Esophagus muscularis mucosa (tissue), 4 donors: ENCODE results near the gene GUCA2B. TPM values are rescaled to one million over a fixed set of nuclear protein-coding genes. Genes with fewer than 3 reads are reported as not detected.

ENCODE experiments used
- DNase-seq: peaks from one replicate; pipeline ENCODE4 v3.0.0-alpha.2; 2017; ENCODE audit errors: extremely low spot score
- H3K27ac ChIP-seq, 4 donors: fragments of 200-600 bp; sonication (generic); replicated peaks in 1 of 4; 1 replicate in 3 of 4; 2 replicates in 1 of 4; pipeline ENCODE4 v1.5.1; 2016 to 2019; ENCODE audit warnings: mild to moderate bottlenecking in 1 of 4
- H3K27me3 ChIP-seq, 4 donors: fragments of 200-600 bp; sonication (generic); one replicate each; pipeline versions ENCODE4 v1.5.1 to v1.6.0; 2016 to 2019
- H3K36me3 ChIP-seq, 4 donors: fragments of 200-600 bp; sonication (generic); one replicate each; pipeline ENCODE4 v1.5.1; 2016 to 2019
- H3K4me1 ChIP-seq, 4 donors: fragments of 200-600 bp; sonication (generic); one replicate each; pipeline ENCODE4 v1.5.1; 2016 to 2019
- H3K4me3 ChIP-seq, 4 donors: fragments of 200-600 bp; sonication (generic); 1 replicate in 2 of 4; 2 replicates in 2 of 4; pipeline ENCODE4 v1.5.1; 2016 to 2019; ENCODE audit warnings: mild to moderate bottlenecking in 4 of 4, moderate library complexity in 1 of 4
- H3K9me3 ChIP-seq, 4 donors: fragments of 200-600 bp; sonication (generic); 1 replicate in 3 of 4; 2 replicates in 1 of 4; pipeline ENCODE4 v1.5.1; 2016 to 2019
- EP300 ChIP-seq: sonication (generic); formaldehyde crosslinking; IDR thresholded peaks from one replicate; pipeline ENCODE4 v1.6.1; 2017; ENCODE audit warnings: antibody characterized with exemption
- POLR2A ChIP-seq: fragments of 450-650 bp; IDR thresholded peaks from one replicate; pipeline ENCODE4 v1.6.1; 2017; ENCODE audit warnings: antibody characterized with exemption, moderate library complexity, mild to moderate bottlenecking, low read depth
- POLR2AphosphoS5 ChIP-seq, 2 donors: sonication (generic); formaldehyde crosslinking; IDR thresholded peaks; one replicate each; pipeline ENCODE4 v1.6.1; 2017; ENCODE audit warnings: antibody characterized with exemption in 2 of 2
- WGBS: methylation state at CpG from one replicate; pipeline ENCODE4 v1.1.5; 2018; 5-methylcytosine and 5-hydroxymethylcytosine counted together
- intact Hi-C: fragments of 100-400 bp; cut with DNase I; formaldehyde crosslinking; loops from one replicate; pipeline ENCODE4 v1.15.1; 2023
- total RNA-seq, 4 donors: library from RNA; depleted of rRNA; stranded (reverse); fragments of >200 nt; gene quantifications; one replicate each; pipeline versions ENCODE4 v1.1.0 to v1.2.1, GENCODE V29; 2016
- TF ChIP-seq, protein P1 (sequence below), 3 experiments: fragments of 200-600 bp in 2 of 3; fragments of 450-650 bp in 1 of 3; sonication (generic) in 2 of 3; IDR thresholded peaks; one replicate each; pipeline ENCODE4 v1.5.1; 2017 to 2019; ENCODE audit warnings: antibody characterized with exemption in 3 of 3, mild to moderate bottlenecking in 2 of 3, moderate library complexity in 1 of 3

The GUCA2B gene
- total RNA-seq, 4 donors from 2014 or later: not detected

- intact Hi-C loops: no loop called here
- no peak overlapping the region for H3K4me3 ChIP-seq
- H3K9me3 ChIP-seq: no peaks in the 10 kb centered on the region
- TF ChIP-seq POLR2A (no peak), POLR2AphosphoS5 (IDR thresholded peaks at IDR 0.05) (no peak), EP300 (no peak)
- TF ChIP-seq, protein P1, sequence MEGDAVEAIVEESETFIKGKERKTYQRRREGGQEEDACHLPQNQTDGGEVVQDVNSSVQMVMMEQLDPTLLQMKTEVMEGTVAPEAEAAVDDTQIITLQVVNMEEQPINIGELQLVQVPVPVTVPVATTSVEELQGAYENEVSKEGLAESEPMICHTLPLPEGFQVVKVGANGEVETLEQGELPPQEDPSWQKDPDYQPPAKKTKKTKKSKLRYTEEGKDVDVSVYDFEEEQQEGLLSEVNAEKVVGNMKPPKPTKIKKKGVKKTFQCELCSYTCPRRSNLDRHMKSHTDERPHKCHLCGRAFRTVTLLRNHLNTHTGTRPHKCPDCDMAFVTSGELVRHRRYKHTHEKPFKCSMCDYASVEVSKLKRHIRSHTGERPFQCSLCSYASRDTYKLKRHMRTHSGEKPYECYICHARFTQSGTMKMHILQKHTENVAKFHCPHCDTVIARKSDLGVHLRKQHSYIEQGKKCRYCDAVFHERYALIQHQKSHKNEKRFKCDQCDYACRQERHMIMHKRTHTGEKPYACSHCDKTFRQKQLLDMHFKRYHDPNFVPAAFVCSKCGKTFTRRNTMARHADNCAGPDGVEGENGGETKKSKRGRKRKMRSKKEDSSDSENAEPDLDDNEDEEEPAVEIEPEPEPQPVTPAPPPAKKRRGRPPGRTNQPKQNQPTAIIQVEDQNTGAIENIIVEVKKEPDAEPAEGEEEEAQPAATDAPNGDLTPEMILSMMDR (IDR thresholded peaks at IDR 0.05): no peak
- 79% methylated on average over 5 of the region's 5 CpGs for WGBS
- no peak for DNase-seq
- peaks cover 0 to 5% (median 0%) of the 10 kb centered on the region in 4 donors for H3K4me1 ChIP-seq
- no peaks in the 10 kb centered on the region for H3K36me3 ChIP-seq
- H3K27ac ChIP-seq: no peak overlapping the region
- peaks cover 0 to 43% (median 14%) of the 10 kb centered on the region in 4 donors for H3K27me3 ChIP-seq
Measured at GRCh38 chr1:42150651-42151050, 2.6 kb upstream of the GUCA2B start.

DNA sequence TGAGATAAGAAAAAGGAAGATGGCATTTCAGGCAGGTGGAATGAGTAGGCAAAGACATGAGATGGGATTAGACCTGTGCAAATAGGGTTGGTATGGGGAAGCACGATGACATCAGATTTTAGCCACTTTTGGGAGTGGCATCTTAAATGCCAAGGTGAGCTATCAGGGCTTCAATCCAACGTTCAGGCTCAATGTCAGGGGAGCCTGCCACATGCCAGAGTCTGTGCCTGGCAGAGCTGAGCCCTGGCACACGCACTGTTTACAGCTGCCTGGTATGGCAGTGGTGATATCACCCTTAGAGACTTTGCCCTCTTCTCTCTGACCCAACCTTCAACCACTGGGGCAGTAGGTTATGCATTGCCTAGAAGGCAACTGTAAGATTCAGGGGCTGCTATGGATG is 1.1 kb upstream of the GUCA2B start:
- intact Hi-C loops: no loop called here
- no peak for DNase-seq
- 77% methylated on average over 3 of the region's 3 CpGs for WGBS
- peaks cover 0 to 29% (median 2%) of the 10 kb centered on the region in 4 donors for H3K27me3 ChIP-seq
- no peaks in the 10 kb centered on the region for H3K9me3 ChIP-seq
- no peak overlapping the region for H3K27ac ChIP-seq
- TF ChIP-seq POLR2A (no peak), EP300 (no peak), POLR2AphosphoS5 (IDR thresholded peaks at IDR 0.05) (no peak)
- TF ChIP-seq, protein P1 (IDR thresholded peaks at IDR 0.05): no peak
- H3K4me1 ChIP-seq: no peaks in the 10 kb centered on the region
- no peaks in the 10 kb centered on the region for H3K36me3 ChIP-seq
- H3K4me3 ChIP-seq: no peak overlapping the region

GRCh38 chr1:42153624-42154023 is 414 bp downstream of the GUCA2B start:
- DNase-seq: no peak
- TF ChIP-seq POLR2A: no peak
- H3K4me1 ChIP-seq: no peaks in the 10 kb centered on the region
- no peak overlapping the region for H3K4me3 ChIP-seq
- H3K27me3 ChIP-seq: peaks cover 0 to 17% (median 0%) of the 10 kb centered on the region in 4 donors
- no peak overlapping the region for H3K27ac ChIP-seq
- 77% methylated on average over 3 of the region's 6 CpGs for WGBS
- intact Hi-C loops: no loop called here
- no peaks in the 10 kb centered on the region for H3K36me3 ChIP-seq
- H3K9me3 ChIP-seq: no peaks in the 10 kb centered on the region

GRCh38 chr1:42154685-42155084 is 1.5 kb downstream of the GUCA2B start:
- H3K27ac ChIP-seq: no peak overlapping the region
- DNase-seq: no peak
- intact Hi-C loops: no loop called here
- WGBS: 90% methylated on average over 13 of the region's 13 CpGs
- no peak overlapping the region for H3K4me3 ChIP-seq
- TF ChIP-seq EP300 (no peak), POLR2A (no peak), POLR2AphosphoS5 (IDR thresholded peaks at IDR 0.05) (no peak)
- TF ChIP-seq, protein P1 (IDR thresholded peaks at IDR 0.05): no peak
- H3K9me3 ChIP-seq: peaks cover 0 to 5% (median 0%) of the 10 kb centered on the region in 4 donors
- H3K4me1 ChIP-seq: no peaks in the 10 kb centered on the region
- peaks cover 0 to 11% (median 0%) of the 10 kb centered on the region in 4 donors for H3K27me3 ChIP-seq
- H3K36me3 ChIP-seq: no peaks in the 10 kb centered on the region

- intact Hi-C loops: no loop called here
- TF ChIP-seq POLR2A (no peak), POLR2AphosphoS5 (IDR thresholded peaks at IDR 0.05) (no peak), EP300 (no peak)
- TF ChIP-seq, protein P1 (IDR thresholded peaks at IDR 0.05): no peak
- Histone ChIP-seq H3K27me3 (peaks cover 0 to 11% (median 0%) of the 10 kb centered on the region in 4 donors), H3K4me1 (no peaks in the 10 kb centered on the region), H3K27ac (no peak overlapping the region), H3K36me3 (no peaks in the 10 kb centered on the region), H3K9me3 (peaks cover 0 to 8% (median under 1%) of the 10 kb centered on the region in 4 donors), H3K4me3 (no peak overlapping the region)
- DNase-seq: no peak
- 92% methylated on average over 12 of the region's 12 CpGs for WGBS
Measured at GRCh38 chr1:42155362-42155761, 2.2 kb downstream of the GUCA2B start.
